DMS79 treated with DMSO at 0.1 percent for 48 hours (cell line): Measurements from ENCODE around the gene APOBEC4.

ENCODE experiments used
- DNase-seq: peaks from one replicate; lab custom pipeline; 2025; lab: John Stamatoyannopoulos, UW

Gene APOBEC4

GRCh38 chr1:183600634-183601033 lies 52.5 kb downstream of the APOBEC4 start:
- no peak for DNase-seq

- DNase-seq = no peak
Measured at GRCh38 chr1:183600136-183600535, 53.0 kb downstream of the APOBEC4 start.

GRCh38 chr1:183598386-183598785 lies 54.7 kb downstream of the APOBEC4 start:
- DNase-seq = no peak

- no peak for DNase-seq
Measured at GRCh38 chr1:183597656-183598347, 55.3 kb downstream of the APOBEC4 start.

- DNase-seq = no peak
Measured at GRCh38 chr1:183596500-183596899, 56.6 kb downstream of the APOBEC4 start.
